Sigmoid colon (tissue), 4 donors: ENCODE measurements around the gene ST6GALNAC3.

Experiments used
- EP300 ChIP-seq, 4 donors: sonication (generic); formaldehyde crosslinking; IDR thresholded peaks; one replicate each; pipeline ENCODE4 v1.6.1; 2017; ENCODE audit warnings: antibody characterized with exemption in 4 of 4
- POLR2AphosphoS5 ChIP-seq, 4 donors: sonication (generic); formaldehyde crosslinking; IDR thresholded peaks; one replicate each; pipeline ENCODE4 v1.6.1; 2017; ENCODE audit warnings: antibody characterized with exemption in 4 of 4
- TF ChIP-seq, protein P1 (sequence below), 4 experiments: fragments of 450-650 bp in 3 of 4; fragments of 200-600 bp in 1 of 4; IDR thresholded peaks; one replicate each; pipeline ENCODE4 v1.5.1; 2016 to 2019; ENCODE audit warnings: antibody characterized with exemption in 4 of 4, mild to moderate bottlenecking in 3 of 4, moderate library complexity in 2 of 4

DNA sequence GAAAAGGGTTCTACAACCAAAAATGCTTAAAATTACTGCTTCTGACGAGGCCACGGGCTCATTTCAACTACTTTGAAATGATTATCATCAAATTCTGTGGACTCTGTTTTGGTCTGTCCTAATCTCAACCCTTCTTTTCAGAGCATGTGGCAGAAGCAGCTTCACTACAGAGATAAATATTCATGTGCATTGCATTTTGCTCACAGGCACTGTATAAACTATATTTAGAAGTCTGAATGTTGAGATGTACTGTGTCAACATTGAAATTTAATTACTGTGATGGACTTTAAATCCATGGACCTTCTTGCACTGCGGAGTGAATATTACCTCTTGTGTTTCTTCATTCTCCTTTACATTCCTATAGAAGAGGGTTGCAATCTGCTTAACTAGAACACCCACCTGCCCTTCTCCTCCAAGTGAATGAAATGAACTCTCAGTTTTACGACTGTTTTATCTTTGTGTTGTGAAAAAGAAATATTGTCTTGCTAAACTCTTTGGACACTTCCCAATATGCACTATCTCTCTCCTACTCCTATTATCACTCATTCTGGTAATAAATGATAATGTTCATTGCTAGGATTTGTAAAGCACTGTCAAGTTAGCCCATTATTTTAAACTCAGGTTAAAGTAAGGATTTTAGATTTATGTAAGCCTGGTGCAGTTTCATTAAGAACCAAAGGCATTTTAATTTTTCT, 511.6 kb downstream of the ST6GALNAC3 start:
- TF ChIP-seq, protein P1, sequence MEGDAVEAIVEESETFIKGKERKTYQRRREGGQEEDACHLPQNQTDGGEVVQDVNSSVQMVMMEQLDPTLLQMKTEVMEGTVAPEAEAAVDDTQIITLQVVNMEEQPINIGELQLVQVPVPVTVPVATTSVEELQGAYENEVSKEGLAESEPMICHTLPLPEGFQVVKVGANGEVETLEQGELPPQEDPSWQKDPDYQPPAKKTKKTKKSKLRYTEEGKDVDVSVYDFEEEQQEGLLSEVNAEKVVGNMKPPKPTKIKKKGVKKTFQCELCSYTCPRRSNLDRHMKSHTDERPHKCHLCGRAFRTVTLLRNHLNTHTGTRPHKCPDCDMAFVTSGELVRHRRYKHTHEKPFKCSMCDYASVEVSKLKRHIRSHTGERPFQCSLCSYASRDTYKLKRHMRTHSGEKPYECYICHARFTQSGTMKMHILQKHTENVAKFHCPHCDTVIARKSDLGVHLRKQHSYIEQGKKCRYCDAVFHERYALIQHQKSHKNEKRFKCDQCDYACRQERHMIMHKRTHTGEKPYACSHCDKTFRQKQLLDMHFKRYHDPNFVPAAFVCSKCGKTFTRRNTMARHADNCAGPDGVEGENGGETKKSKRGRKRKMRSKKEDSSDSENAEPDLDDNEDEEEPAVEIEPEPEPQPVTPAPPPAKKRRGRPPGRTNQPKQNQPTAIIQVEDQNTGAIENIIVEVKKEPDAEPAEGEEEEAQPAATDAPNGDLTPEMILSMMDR (IDR thresholded peaks at IDR 0.05): no peak
- no peak for TF ChIP-seq EP300 (IDR thresholded peaks at IDR 0.05)
- TF ChIP-seq POLR2AphosphoS5 (IDR thresholded peaks at IDR 0.05): no peak
